GM10266 (cell line): Measurements from ENCODE around the gene MAP1LC3B2.

ENCODE experiments used
- DNase-seq: peaks from one replicate; pipeline ENCODE4 v3.0.0; 2012; ENCODE audit errors: extremely low spot score
- CTCF ChIP-seq: IDR thresholded peaks from 2 replicates; pipeline ENCODE4 v1.5.1; 2012; ENCODE audit warnings: mild to moderate bottlenecking, low read depth; ENCODE audit not compliant: control insufficient read depth, insufficient read depth; ENCODE audit errors: missing control alignments

The MAP1LC3B2 gene

GRCh38 chr12:116538076-116538591 is 21.0 kb upstream of the MAP1LC3B2 start:
- TF ChIP-seq CTCF: no peak
- peak; percentile 49 for DNase-seq

- no peak for DNase-seq
- no peak for TF ChIP-seq CTCF
These were observed 20.4 kb upstream of the MAP1LC3B2 start for GRCh38 chr12:116538682-116539305.

- TF ChIP-seq CTCF: no peak
- no peak for DNase-seq
These were observed 19.8 kb upstream of the MAP1LC3B2 start for GRCh38 chr12:116539361-116539771.

- no peak for DNase-seq
- TF ChIP-seq CTCF: no peak
These were observed 19.2 kb upstream of the MAP1LC3B2 start for GRCh38 chr12:116539905-116540482.

GRCh38 chr12:116540622-116541152 is 18.5 kb upstream of the MAP1LC3B2 start:
- TF ChIP-seq CTCF: no peak
- DNase-seq: no peak

GRCh38 chr12:116541547-116542344 is 17.4 kb upstream of the MAP1LC3B2 start:
- DNase-seq: no peak
- no peak for TF ChIP-seq CTCF
